ENCODE measurements around the gene ERG.

The ERG gene

GRCh38 chr21:38467374-38467773 lies 30.9 kb downstream of the ERG start:
- H3K4me3 ChIP-seq (ENCODE audit: control insufficient read depth, low read depth, low read length): no peak overlapping the region
- no peak for DNase-seq (ENCODE audit: low read depth)
- no peak for TF ChIP-seq CTCF (IDR thresholded peaks at IDR 0.05; ENCODE audit: control insufficient read depth, insufficient read depth, low read depth, low read length, missing control alignments)

DNA sequence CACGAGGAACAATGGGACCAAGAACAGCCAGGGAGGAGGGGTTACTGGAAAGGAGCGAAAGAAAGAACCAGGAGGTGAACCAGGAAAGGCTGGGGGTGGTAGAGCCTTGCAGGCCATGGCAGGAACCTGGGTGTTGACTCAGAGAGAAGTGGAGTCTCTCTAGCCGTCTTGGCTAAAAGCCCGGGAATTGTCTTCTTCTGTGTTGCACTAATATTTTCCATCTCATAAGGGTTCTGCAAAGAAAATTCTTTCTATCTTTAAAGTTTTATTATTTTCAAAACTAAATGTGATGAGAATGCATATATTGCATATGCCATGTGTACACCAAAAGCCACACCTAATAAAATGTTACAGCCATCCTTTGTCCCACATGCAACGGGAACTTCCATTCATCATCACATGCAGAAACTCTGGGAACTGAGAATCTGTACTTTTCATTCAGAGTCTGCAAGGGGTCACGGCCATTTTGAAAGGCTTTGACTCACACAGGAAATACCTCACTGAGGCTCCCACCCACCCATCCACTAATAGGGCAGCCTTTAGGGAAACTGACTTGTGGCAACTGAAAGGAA lies 38.0 kb downstream of the ERG start:
- no peak overlapping the region for H3K4me3 ChIP-seq (ENCODE audit: control insufficient read depth, low read depth, low read length)
- DNase-seq (ENCODE audit: low read depth): no peak
- no peak for TF ChIP-seq CTCF (IDR thresholded peaks at IDR 0.05; ENCODE audit: control insufficient read depth, insufficient read depth, low read depth, low read length, missing control alignments)

- no peak for TF ChIP-seq CTCF (IDR thresholded peaks at IDR 0.05; ENCODE audit: control insufficient read depth, insufficient read depth, low read depth, low read length, missing control alignments)
- no peak for DNase-seq (ENCODE audit: low read depth)
- H3K4me3 ChIP-seq (ENCODE audit: control insufficient read depth, low read depth, low read length): no peak overlapping the region
Measured at GRCh38 chr21:38459490-38459889, 38.8 kb downstream of the ERG start.

DNA sequence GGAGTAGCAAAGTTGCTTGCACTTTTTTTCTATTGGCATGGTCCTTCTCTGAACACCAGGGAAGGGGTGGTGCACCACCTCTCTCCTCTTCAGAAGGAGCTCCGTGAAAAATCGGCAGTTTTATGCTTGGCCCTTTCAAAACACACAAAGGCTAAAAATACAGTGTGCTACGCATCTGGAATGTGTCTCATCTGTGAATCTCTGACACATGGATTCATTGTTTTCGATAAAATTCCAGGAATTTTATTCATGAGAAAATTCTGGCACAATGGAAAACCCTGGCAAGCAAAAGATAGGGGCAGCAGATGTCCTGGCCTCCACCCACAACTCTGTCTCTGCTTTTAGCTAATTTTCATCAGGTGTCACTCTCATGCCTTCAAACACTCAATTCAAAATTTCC lies 42.9 kb downstream of the ERG start:
- H3K4me3 ChIP-seq (ENCODE audit: control insufficient read depth, low read depth, low read length): no peak overlapping the region
- TF ChIP-seq CTCF (IDR thresholded peaks at IDR 0.05; ENCODE audit: control insufficient read depth, insufficient read depth, low read depth, low read length, missing control alignments): no peak
- DNase-seq (ENCODE audit: low read depth): no peak

DNA sequence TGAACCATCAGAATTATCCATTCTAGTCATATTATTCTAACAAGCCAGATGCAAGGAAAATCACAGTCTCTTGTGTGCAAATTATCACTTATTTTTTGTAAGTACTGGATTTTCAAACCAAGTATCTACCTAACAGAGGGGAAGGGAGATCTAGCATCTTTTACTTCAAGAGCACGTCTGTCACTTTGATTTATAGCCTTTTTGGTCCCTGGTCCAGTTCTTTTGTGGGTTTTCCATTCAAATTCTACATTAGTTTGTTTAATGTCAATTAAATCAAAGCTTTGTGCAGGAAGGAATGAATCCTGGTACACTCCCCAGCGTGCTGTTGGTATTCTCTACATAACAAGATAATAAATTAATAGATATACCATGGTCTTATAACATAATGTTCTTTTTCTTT lies 43.6 kb downstream of the ERG start:
- TF ChIP-seq CTCF (IDR thresholded peaks at IDR 0.05; ENCODE audit: control insufficient read depth, insufficient read depth, low read depth, low read length, missing control alignments): no peak
- no peak overlapping the region for H3K4me3 ChIP-seq (ENCODE audit: control insufficient read depth, low read depth, low read length)
- no peak for DNase-seq (ENCODE audit: low read depth)

- no peak overlapping the region for H3K4me3 ChIP-seq (ENCODE audit: control insufficient read depth, low read depth, low read length)
- no peak for DNase-seq (ENCODE audit: low read depth)
- no peak for TF ChIP-seq CTCF (IDR thresholded peaks at IDR 0.05; ENCODE audit: control insufficient read depth, insufficient read depth, low read depth, low read length, missing control alignments)
Measured at GRCh38 chr21:38454161-38454560, 44.1 kb downstream of the ERG start.
